Colonic mucosa (tissue), 4 donors: Measurements from ENCODE around the gene C10orf143. TPM values are rescaled to one million over a fixed set of nuclear protein-coding genes. Genes with fewer than 3 reads are reported as not detected.

Experiments used
- DNase-seq: peaks from one replicate; pipeline ENCODE4 v3.0.0-alpha.2; 2020
- H3K27ac ChIP-seq: fragments of 200-600 bp; one replicate; pipeline ENCODE4 v1.8.0; 2021
- H3K27me3 ChIP-seq: fragments of 200-600 bp; one replicate; pipeline ENCODE4 v1.8.0; 2021
- H3K36me3 ChIP-seq: fragments of 200-600 bp; one replicate; pipeline ENCODE4 v1.8.0; 2021
- H3K4me1 ChIP-seq: fragments of 200-600 bp; one replicate; pipeline ENCODE4 v1.8.0; 2021; ENCODE audit warnings: mild to moderate bottlenecking
- H3K4me3 ChIP-seq: fragments of 200-600 bp; one replicate; pipeline ENCODE4 v1.8.0; 2021
- H3K9ac ChIP-seq, 2 donors: one replicate each; pipeline ENCODE4 v1.7.0; 2013; ENCODE audit warnings: control low read depth in 2 of 2, low read depth in 2 of 2, low read length in 2 of 2
- H3K9me3 ChIP-seq: fragments of 200-600 bp; one replicate; pipeline ENCODE4 v1.8.0; 2021
- CTCF ChIP-seq: fragments of 200-600 bp; IDR thresholded peaks from one replicate; pipeline ENCODE4 v1.8.0; 2022; ENCODE audit warnings: antibody characterized with exemption, mild to moderate bottlenecking
- intact Hi-C: fragments of 100-400 bp; cut with DNase I; formaldehyde crosslinking; loops from one replicate; pipeline ENCODE4 v1.14.1; 2022
- total RNA-seq, 2 donors: library from RNA; stranded (reverse); fragmentation: NEBNext Ultra II Directional in 1 of 2; extraction: Animal tissue kit (Norgen Biotek cat#: 25700) in 1 of 2; gene quantifications; one replicate each; pipeline ENCODE4 v1.2.1, GENCODE V29; 2021
- donor health status: healthy.
- donor health status: DM: no; HTN: no; CAD: no.
- donor health status: DM: no; HTN: no; CAD: no.

C10orf143 gene
- total RNA-seq, 2 donors from 2014 or later: 1.9 to 3.1 TPM

- Histone ChIP-seq H3K27me3 (no peaks in the 10 kb centered on the region), H3K9ac (no peak overlapping the region), H3K4me1 (no peaks in the 10 kb centered on the region), H3K27ac (no peak overlapping the region), H3K36me3 (no peaks in the 10 kb centered on the region), H3K4me3 (no peak overlapping the region), H3K9me3 (no peaks in the 10 kb centered on the region)
- no peak for TF ChIP-seq CTCF
- intact Hi-C loops: no loop called here
- no peak for DNase-seq
Measured at GRCh38 chr10:130023454-130024230, 87.0 kb downstream of the C10orf143 start.

- intact Hi-C loops: no loop called here
- DNase-seq: no peak
Measured at GRCh38 chr10:130022511-130023299, 87.9 kb downstream of the C10orf143 start.

GRCh38 chr10:130022086-130022485 lies 88.5 kb downstream of the C10orf143 start:
- no peak for DNase-seq

More at GRCh38 chr10:130022511-130023299, 87.9 kb downstream of the C10orf143 start:
- TF ChIP-seq CTCF: no peak
- H3K36me3 ChIP-seq: no peaks in the 10 kb centered on the region
- no peak overlapping the region for H3K9ac ChIP-seq
- no peaks in the 10 kb centered on the region for H3K9me3 ChIP-seq
- H3K27me3 ChIP-seq: no peaks in the 10 kb centered on the region
- no peak overlapping the region for H3K4me3 ChIP-seq
- H3K4me1 ChIP-seq: no peaks in the 10 kb centered on the region
- H3K27ac ChIP-seq: no peak overlapping the region

GRCh38 chr10:130021383-130021950 lies 89.2 kb downstream of the C10orf143 start:
- Histone ChIP-seq H3K27ac (no peak overlapping the region), H3K36me3 (no peaks in the 10 kb centered on the region), H3K4me1 (no peaks in the 10 kb centered on the region), H3K9ac (no peak overlapping the region), H3K4me3 (no peak overlapping the region), H3K9me3 (no peaks in the 10 kb centered on the region), H3K27me3 (no peaks in the 10 kb centered on the region)
- TF ChIP-seq CTCF: no peak
- intact Hi-C loops: no loop called here
- DNase-seq: no peak

More at GRCh38 chr10:130022086-130022485, 88.5 kb downstream of the C10orf143 start:
- Histone ChIP-seq H3K9me3 (no peaks in the 10 kb centered on the region), H3K27me3 (no peaks in the 10 kb centered on the region), H3K27ac (no peak overlapping the region), H3K4me1 (no peaks in the 10 kb centered on the region), H3K9ac (no peak overlapping the region), H3K4me3 (no peak overlapping the region), H3K36me3 (no peaks in the 10 kb centered on the region)
- no peak for TF ChIP-seq CTCF
- intact Hi-C loops: no loop called here

- H3K9me3 ChIP-seq: no peaks in the 10 kb centered on the region
- intact Hi-C loops: no loop called here
Measured at GRCh38 chr10:130020651-130021382, 89.8 kb downstream of the C10orf143 start.

More at GRCh38 chr10:130020651-130021382, 89.8 kb downstream of the C10orf143 start:
- H3K36me3 ChIP-seq: no peaks in the 10 kb centered on the region
- no peak for DNase-seq
- no peak for TF ChIP-seq CTCF
- no peaks in the 10 kb centered on the region for H3K4me1 ChIP-seq
- no peak overlapping the region for H3K9ac ChIP-seq
- H3K27me3 ChIP-seq: no peaks in the 10 kb centered on the region
- H3K27ac ChIP-seq: no peak overlapping the region
- H3K4me3 ChIP-seq: no peak overlapping the region
